Stimulated activated CD4-positive, alpha-beta T cell treated with anti-CD3 and anti-CD28 coated beads, Interleukin-15, amount 100 ng/mL, for 24 hours (primary cell): ENCODE results near the gene C19orf47.

ENCODE experiments used
- DNase-seq: peaks from one replicate; pipeline ENCODE4 v3.0.0-alpha.2; 2020

C19orf47 gene

DNA sequence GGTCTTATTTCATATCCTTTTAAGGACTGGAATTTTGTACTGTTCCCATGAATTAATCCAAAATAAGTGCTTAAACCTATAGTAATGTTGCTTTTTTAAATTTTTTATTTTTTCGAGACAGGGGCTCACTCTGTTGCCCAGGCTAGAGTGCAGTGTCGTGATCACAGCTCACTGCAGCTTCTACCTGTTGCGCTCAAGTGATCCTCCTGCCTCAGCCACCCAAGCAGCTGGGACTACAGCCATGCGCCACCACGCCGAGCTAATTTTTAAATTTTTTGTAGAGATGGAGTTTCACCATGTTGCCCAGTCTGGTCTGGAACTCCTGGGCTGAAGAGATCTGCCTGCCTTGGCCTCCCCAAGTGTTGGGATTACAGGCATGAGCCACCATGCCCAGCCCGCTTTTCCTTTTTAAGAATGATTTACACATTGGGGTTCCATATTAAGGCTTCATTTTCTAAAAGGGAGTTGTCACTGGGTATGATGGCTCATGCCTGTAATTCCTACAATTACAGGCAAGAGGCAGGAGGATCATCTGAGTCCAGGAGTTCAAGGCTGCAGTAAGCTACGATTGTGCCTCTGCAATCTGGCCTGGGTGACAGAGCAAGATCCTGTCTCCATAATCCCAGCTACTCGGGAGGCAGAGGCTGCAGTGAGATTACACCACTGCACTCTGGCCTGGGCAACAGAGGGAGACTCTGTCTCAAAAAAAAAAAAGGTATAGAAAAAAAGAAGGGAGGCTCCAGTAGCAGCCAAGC is 34.8 kb downstream of the C19orf47 start:
- DNase-seq = no peak

DNA sequence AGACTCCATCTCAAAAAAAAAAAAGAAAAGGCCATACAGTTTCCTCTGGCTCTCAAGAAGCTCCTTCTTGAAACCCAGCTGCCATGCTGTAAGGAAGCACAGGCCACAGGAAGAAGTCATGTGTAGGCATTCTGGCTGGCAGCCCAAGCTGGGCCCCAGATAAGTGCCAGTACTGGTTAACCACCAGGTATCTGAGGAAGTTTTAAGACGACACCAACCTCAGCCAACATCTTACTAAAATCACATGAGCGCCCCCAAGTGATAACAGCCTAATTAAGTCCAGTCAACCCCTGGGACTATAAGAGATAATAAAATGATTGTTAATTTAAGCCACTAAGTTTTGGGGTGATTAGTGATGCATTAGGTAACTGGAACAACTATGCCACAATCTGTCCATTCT is 35.7 kb downstream of the C19orf47 start:
- no peak for DNase-seq

DNA sequence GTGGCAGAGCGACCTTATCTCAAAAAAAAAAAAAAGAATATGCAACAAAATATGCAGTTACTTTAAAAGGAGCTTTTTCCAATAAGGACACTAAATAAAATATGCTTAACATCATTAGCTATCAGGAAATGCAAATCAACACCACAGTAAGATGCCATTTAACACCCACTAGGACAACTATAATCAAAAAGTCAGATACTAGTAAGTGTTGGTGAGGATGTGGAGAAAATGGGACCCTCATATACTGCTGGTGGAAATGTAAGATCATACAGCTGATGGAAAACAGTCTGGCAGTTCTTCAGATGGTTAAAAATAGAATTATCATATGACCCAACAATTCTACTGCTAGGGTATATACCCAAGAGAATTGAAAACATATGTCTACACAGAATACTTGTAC is 38.5 kb downstream of the C19orf47 start:
- no peak for DNase-seq

DNA sequence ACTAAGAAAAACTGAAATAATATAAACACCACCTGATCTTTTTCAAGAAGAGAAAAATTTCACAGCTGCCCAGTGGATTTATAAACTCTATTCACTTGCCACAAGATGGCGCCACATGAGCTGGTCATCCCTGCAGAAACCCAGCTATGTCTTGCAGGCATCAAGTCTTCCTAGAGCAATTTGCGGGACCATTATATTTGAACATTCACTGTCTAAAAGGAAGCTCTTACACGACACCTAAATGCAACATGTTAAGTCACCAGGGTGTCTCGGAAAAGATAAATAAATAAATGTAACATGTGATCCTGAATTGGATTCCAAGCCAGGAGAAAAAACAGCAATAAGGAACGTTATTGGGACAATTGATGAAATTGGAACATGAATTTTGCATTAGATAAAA is 42.8 kb downstream of the C19orf47 start:
- peak; percentile 84 for DNase-seq

DNA sequence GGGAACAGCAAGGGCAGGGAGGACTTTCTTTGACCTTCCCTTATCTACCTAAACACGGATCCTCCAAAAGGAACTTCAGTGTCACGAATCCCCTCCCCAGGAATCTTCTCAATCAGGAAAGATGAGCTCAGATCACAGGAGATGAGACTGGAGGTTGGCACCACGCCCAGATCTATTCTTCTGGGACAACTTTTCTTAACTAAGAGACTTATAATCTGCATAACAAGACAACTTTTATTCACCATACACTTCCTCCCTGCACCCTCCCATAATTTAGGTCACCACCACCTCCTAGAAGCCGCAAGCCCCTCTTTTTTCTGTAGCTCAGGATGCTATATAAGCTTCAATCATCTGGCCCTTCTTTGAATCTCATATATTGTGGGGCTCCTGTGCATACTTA is 43.9 kb downstream of the C19orf47 start:
- no peak for DNase-seq

DNA sequence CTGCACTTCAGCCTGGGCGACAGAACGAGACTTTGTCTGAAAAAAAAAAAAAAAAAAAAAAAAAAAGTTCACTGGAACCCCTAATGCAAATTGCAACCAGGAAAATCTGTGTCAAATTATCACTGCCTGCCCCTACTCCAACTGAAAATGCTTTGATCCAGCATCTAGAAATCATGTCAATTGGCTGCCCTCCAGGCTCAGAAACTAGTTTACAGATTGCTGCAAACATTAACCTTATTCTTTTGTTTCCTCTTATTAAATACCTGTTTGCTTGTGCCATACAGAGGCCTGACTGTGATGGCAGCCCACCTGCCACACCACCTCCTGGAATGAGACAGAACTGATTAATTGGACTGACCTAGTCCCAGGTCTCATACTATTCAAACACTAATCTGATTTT is 44.4 kb downstream of the C19orf47 start:
- no peak for DNase-seq

DNA sequence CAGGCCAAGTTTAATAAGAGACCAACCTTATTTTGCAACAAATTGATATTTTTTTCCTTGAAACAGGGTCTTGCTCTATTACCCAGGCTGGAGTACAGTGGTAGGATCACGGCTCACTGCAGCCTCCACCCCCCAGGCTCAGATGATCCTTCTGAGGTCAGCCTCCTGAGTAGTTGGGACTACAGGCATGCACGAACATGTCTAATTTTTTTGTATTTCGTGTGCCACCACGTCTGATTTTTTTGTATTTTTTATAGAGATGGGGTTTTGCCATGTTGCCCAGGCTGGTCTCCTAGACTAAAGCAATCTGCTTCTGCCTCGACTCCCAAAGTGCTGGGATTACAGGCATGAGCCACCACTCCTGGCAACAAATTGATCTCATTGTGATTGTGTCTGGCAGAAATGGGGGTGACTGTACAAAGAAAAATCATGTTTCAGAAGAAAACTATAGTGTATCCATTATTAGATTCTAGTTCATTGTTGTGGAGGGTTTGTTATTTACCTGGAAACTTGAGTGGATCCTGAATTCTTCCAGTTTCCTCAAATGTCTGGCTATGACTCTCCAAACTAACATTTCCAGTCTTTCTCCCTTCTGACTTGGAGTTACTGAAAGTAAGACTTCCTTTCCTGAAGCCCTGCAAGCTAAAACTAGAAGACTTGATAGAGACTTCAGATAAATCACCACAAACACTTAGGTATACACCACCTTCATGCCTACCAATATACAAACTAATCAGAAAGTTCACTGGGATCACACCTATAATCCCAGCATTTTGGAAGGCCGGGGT is 45.8 kb downstream of the C19orf47 start:
- DNase-seq = no peak

DNA sequence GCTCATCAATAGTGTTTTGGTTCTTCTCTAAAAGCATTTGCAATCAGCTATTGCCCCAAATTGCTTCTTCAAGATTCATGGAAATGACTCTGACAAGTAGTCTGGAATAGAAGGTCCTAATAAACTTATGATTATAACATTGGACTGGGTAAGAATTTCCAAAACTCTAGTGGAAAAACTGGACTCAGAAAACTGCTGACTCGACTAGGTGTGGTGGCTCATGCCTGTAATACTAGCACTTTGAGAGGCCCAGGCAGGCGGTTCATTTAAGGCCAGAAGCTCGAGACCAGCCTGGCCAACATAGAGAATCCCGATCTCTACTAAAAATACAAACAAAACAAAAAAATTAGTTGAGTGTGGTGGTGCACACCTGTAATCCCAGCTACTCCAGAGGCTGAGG is 47.5 kb downstream of the C19orf47 start:
- DNase-seq = no peak

DNA sequence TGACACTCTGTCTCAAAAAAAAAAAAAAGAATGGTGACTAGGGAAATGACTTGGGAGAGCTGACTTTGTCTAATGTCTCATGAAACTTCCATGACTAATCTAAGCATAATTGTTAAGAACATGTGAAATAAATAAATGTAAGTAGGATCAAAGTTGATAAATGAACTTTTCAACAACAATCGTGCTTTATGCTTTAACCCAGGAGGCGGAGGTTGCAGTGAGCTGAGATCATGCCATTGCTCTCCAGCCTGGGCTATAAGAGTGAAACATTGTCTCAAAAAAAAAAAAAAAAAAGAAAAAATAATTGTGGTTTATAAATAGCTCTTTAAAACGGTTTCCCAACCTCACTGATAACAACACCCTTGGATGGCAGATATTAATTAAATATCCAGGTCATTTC is 50.2 kb downstream of the C19orf47 start:
- no peak for DNase-seq

DNA sequence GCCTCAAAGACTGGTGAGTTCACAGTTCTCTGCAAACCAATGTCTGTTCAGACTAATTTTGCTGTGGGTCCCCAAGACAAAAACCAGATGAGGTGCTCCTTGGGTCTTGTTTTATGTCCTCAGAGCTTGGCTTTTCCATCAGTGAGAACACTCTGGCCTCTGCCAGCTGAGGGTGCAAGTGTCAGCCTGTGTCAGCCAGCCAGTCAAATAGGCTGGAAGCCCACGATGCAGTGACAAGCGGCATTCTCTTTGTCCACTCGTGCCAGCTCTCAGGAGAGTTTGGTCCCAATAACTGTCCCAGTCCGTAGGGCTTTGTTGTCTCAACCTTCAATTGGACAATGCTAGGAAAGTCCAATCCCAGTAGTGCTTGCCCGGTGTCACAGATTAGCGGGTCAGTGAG is 53.6 kb downstream of the C19orf47 start:
- no peak for DNase-seq

DNA sequence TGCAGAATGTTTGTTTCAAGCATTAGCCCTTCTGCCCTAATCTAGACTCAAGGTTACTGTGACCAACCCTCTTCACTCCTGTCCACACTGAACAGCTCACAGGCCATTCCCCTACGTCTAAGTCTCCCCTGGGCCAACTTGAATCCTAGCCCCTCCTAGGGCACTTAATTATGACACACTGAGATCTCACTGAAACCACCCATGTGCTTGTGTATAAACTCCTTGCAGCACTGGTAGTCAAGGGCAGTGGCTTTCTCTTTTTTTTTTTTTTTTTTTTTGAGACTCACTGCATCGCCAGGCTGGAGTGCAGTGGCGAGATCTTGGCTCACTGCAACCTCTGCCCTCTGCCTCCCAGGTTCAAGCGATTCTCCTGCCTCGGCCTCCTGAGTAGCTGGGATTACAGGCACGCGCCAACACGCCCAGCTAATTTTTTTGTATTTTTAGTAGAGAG is 61.2 kb downstream of the C19orf47 start:
- DNase-seq = no peak

DNA sequence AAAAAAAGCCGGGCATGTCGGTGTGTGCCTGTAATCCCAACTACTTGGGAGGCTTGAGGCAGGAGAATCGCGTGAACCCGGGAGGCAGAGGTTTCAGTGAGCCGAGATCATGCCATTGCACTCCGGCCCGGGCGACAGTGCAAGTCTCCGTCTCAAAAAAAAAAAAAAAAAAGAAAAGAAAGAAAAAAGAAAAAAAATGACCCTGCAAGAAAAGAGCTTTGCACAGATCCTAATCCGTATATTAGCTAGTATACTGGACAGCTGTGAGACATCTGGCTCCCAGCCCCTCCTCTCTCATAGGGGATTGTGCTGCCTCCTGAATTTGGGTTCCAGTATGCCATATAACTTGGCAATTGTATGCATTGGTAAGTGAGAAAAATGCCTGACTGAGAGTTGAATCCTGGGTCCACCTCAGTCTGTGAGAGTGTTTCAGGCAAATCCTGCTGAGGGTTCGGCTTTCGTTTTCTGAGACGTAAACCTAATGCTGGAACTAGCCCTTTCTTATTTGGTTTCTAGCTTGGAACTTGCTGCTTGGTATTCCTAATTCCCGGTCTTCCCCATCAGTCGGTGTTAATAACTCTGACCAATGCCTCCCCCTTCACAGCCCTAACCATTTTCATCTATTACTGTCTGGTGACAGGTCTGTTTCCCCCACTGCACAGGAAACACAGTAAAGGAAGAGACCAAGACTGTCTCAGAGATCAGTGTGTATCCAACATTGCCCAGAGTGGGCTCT is 61.8 kb downstream of the C19orf47 start:
- no peak for DNase-seq

DNA sequence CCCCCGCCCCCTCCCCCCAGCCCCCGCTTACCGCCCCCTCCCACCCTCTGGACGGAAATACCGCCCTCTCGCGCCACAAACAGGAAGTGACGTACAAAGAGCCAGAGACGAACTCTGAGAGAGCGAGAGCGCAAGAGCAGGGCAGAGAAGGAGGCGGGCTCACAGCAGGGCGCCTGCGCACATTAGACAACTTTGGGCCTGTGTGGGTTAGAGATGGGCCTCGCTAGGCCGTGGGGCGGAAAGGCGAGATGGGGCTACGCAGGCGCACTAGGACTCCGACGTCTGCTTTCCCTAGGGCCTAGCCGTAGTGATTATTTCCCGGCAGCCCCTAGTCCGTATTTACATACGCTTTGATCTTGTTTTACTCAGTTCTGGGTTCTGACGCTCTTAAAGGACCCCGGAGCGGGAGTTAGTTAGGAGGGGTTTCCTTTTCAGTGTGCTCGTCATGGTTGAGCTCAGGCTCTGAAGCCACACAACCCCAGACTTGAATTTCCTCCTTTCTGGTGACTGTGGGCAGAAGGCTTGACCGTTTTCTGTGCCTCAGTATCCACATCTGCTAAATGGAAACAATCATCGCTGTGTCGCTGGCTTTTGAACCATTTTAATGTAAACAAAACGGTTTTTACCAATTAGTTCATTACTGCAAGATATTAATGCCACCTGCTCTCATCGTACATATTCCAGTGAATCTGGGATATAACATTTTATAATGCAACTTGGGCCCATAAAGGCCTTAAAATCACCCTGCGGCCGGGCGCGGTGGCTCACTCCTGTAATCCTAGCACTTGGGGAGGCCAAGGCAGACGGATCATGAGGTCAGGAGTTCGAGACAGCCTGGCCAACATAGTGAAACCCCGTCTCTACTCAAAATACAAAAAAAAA is 62.6 kb downstream of the C19orf47 start:
- peak; percentile 98 for DNase-seq

DNA sequence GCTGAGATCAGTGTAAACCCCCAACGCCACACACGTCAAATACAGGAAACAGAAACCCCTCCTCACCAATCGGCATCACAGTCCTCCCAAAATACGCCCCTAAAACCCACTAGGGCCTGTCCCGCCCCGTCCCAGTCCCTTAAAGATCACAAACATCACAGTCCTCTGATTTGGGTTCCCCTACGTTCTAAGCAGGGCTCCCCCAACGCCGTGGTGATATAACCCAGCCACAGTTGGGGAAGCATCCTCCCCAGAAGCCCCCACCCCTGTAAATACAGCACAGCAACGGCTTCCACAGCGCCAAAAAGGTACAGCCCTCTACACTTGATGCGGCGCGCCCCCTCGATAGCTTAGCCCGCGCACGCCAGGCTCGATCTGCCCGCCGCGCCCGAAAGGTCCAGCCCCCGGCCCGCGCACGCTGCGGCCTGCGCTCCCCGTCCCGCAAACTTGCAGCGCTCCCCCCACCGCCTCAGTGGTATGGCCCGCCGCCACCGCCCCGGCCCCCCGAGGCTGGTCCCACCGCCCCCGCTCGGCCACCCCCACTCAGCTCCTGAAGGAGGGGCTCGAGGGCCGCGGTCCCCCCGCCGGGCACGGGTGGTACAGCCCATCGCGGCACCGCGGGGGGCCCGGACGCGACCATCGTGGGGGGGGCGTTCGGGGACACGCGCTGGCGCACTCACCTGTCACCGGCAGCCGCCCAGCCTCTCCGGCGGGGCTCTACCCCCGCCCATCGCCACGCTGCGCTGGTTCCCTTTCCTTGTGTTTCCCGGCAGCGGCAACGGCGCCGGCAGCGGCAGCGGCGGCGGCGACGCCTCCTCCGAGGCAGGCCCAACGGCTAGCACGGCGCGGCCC is 63.5 kb downstream of the C19orf47 start, which contains the start of gene AKT2:
Gene AKT2, minus strand, starts transcription at position 845 of the 852 bp plus-strand sequence. CDS start 20,078 bp downstream, outside the sequence.
- DNase-seq = peak; percentile 64

DNA sequence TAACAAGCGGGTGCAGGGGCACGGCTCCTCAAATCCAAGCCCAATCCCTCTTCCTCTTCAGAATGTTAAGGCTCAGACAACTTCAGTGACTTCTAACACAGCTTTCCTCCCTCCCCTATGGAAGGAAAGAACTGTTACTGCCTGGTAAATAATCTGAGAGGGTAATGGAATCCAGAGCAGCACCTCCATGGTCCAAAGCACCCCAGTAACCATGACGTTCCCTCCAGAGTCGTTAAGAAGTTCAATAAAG is 64.0 kb downstream of the C19orf47 start:
- DNase-seq = no peak

DNA sequence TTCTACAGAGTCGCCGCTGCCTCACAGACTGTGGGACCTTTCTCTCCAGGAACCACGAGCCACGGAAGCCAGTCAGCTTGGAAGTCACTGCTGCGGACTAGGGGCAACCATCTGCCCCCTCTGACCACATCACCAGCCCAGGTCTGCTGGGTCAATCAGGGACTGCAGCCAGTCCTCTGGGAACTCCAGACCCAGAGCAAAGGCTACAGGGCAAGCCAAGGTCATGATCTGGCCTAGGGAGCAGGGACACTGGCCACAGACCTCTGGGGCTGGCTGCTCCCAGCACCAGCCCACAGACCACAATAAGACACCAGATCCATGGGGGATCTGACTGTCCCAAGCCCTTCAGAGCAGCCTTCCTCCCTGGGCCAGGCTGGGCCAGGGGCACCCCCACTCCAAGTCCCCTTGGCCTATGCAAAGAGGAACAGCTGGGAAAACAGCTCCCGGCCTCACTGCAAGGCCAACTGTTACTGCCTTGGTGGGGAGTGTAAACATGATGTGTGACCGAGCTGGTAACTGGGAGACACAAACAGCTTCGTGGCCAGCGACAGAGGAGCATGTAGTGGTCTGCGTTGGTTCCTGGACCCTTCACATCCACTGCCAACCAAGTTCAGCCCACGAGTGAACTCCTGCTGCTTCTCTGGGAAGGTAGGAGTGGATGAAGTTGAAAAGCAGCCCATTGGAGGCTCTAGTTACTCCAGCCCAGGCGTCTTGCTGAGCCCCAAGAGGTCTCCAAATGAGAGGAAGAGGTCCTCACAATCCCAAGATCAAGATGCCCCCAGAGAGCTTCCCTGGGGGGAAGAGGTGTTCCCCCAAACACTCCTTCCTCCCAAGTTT is 64.6 kb downstream of the C19orf47 start:
- no peak for DNase-seq

DNA sequence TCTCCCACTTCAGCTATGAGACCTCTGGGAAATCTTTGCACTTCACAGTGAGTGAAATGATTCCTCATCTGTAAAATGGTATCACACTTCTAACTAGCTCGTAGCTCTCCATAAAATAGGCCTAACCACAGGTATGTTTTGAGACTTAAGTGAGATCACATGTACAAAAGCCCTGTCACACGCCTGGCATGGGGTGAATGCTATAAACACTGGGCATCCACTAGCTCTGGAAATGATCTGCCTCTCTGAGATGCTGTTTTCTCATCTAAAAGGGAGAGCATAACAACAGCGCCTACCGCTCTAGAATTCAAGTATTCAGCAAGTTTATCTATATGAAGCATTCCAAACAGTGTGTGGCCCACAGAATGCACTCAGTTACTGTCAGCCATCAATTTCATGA is 65.3 kb downstream of the C19orf47 start:
- DNase-seq = no peak

DNA sequence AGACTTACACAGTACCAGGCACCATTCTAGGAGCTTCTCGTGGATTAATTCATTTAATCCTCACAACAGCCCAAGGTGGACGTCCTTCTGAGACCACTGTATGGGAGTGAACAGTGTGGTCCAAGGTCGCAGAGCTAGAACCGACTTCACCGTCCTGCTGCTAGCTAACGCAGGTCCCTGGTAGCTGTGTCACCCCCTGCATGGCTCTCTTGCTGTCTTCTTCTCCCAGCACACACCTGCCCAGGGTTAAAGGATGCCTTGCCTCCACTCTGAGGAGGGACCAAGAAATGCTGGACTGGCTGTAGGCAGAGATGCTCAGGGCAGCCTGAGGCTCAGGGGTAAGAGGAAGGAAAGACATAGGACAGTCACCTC is 66.0 kb downstream of the C19orf47 start:
- no peak for DNase-seq

DNA sequence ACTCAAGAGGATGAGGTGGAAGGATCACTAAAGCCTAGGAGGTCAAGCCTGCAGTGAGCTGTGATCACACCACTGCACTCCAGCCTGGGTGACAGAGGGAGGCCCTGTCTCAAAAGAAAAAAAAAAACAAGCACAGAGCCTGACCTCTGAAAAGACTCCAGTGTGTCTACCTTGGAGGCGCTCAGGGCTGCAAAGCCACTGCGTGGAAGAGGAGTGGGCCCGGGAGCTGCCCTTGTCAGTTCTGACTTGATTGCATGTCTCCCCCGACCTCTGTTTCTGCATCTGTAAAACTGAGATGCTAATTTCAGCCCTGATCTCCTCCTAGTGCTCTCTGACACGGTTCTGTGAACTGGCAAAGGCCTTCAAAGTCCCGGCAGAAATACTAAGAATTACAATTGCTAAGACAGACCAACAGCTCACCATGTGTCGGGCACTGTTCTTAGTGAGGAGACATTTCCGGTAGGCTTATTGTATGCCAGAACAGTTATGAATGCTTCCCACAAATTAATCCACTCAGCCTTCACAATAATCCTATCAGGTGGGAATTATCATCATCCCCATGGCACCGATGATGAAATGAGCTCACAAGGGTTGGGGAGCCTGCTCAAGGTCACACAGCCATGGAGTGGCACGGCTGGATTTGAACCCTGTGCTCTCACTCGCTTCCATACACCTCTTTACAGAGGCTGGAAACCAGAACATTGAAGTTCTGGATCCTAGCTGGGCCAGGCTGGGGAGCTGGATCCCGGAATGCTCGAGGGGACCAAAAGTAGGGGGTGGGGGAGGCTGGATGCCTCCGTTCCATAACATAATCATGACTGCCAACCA is 66.6 kb downstream of the C19orf47 start:
- no peak for DNase-seq

DNA sequence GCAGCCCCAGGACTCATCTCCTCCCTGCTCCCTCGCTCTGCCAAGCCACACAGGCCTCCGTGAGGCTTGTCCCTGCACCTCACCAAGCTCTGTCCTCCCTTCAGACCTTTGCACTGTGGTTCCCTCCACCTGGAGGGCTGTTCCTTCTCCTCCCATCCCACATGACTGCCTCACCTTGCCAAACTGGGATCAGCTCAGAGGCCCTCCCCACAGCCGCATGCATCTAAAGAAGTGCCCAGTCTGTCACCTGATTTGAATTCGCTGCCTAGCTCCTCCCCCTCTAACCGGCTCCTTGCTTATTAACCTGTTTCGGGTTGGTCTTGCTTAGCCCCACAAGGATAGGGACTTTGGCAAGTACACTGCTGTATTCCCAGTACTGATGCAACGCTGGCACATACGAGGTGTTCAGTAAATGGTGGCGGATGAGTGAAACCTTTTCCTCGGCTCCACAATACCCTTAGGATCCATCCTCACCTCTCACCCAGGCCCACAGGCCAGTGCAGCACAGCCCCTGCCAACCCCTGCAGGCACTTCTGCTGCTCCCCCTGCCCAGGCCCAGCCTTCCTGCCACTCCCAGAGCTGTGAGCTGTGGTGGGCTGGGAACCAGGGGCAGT is 67.5 kb downstream of the C19orf47 start:
- DNase-seq = no peak
